ENCODE results near the gene CCDC88C.

CCDC88C gene

DNA sequence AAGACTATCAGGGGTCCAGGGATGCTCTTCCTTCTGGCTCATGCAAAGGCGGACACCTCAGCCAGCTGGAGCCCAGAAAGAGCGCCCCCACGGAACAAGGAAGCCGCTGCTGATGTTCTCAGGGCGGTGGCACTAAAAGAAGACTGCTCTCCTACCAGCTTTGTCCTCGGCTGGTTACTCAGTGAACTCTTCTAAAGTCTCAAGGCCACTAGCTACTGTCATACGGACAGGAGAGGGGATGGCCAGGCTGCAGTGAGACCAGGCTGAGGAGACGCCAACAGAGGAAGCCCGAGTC, 59.6 kb downstream of the CCDC88C start:
- Histone ChIP-seq H4K20me1 (ENCODE audit: insufficient read depth, low read length) (no peaks in the 10 kb centered on the region), H3K27me3 (ENCODE audit: insufficient read depth, low read length) (no peaks in the 10 kb centered on the region), H3K4me2 (ENCODE audit: low read length) (peak overlapping the region; percentile 77), H3K9me2 (ENCODE audit: low read depth, low read length) (no peaks in the 10 kb centered on the region), H3K79me2 (ENCODE audit: insufficient read depth, low read length) (peaks cover 28% of the 10 kb centered on the region), H3K36me3 (ENCODE audit: insufficient read depth, low read length) (peaks cover 23% of the 10 kb centered on the region), H3K4me1 (ENCODE audit: insufficient read depth, low read length, severe bottlenecking) (peaks cover 98% of the 10 kb centered on the region), H3K4me3 (ENCODE audit: low read depth, low read length, poor library complexity, severe bottlenecking) (peak overlapping the region; percentile 51), H3F3A (ENCODE audit: insufficient read depth, low read length) (peaks cover 13% of the 10 kb centered on the region; the same call in 1 of the 2 replicates), H3K9me3 (ENCODE audit: low read length) (no peaks in the 10 kb centered on the region), H2AFZ (ENCODE audit: low read length) (no peak overlapping the region), H3K27ac (ENCODE audit: low read depth, low read length, poor library complexity, severe bottlenecking) (peak overlapping the region; percentile 97), H3K9ac (ENCODE audit: low read length) (peak overlapping the region; percentile 50)
- TF ChIP-seq EZH2 (IDR thresholded peaks at IDR 0.05; ENCODE audit: borderline replicate concordance, low read length) (no peak), CTCF (IDR thresholded peaks at IDR 0.05; ENCODE audit: low read length) (peak; percentile 60)

DNA sequence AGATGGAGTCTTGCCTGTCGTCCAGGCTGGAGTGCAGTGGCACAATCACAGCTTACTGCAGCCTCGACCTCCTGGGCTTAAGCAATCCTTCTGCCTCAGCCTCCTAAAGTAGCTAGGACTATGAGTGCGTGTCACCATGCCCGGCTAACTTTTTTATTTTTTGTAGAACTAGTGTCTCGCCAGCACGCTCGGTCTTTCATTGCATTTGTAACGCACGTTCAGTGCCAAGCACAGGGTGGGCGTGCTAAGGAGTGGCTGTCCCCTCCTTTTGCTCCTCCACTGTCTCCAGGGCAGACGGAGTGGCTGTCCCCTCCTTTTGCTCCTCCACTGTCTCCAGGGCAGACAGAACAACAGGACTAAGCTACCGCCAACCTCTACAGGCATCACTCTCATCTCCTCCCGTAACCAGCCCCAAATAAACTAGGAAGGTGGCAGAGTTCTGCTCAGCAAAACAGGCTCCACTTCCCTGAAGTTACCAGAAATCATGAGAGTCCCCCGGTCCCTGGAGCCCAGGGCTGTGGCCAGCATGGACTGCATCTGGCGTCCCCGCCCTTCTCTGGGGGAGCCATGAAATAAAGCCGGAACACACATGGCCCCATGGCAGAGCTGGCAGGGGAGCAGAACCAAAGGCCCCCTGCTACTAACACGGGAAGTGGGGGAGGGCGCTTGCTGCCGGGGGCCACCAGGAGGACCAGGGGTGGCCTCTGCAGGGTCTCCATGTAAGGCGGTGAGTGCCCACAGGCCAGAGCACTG, 60.2 kb downstream of the CCDC88C start:
- H3K4me1 ChIP-seq (ENCODE audit: insufficient read depth, low read length, severe bottlenecking) = peaks cover 98% of the 10 kb centered on the region
- no peaks in the 10 kb centered on the region for H4K20me1 ChIP-seq (ENCODE audit: insufficient read depth, low read length)
- peak overlapping the region; percentile 97 for H3K27ac ChIP-seq (ENCODE audit: low read depth, low read length, poor library complexity, severe bottlenecking)
- no peaks in the 10 kb centered on the region for H3K9me3 ChIP-seq (ENCODE audit: low read length)
- H3K36me3 ChIP-seq (ENCODE audit: insufficient read depth, low read length) = peaks cover 23% of the 10 kb centered on the region
- peaks cover 13% of the 10 kb centered on the region; the same call in 1 of the 2 replicates for H3F3A ChIP-seq (ENCODE audit: insufficient read depth, low read length)
- no peaks in the 10 kb centered on the region for H3K27me3 ChIP-seq (ENCODE audit: insufficient read depth, low read length)
- peak overlapping the region; percentile 50 for H3K9ac ChIP-seq (ENCODE audit: low read length)
- peak overlapping the region; percentile 77 for H3K4me2 ChIP-seq (ENCODE audit: low read length)
- TF ChIP-seq EZH2 (IDR thresholded peaks at IDR 0.05; ENCODE audit: borderline replicate concordance, low read length) = no peak
- TF ChIP-seq CTCF (IDR thresholded peaks at IDR 0.05; ENCODE audit: low read length) = no peak
- no peak overlapping the region for H2AFZ ChIP-seq (ENCODE audit: low read length)
- peaks cover 22% of the 10 kb centered on the region for H3K79me2 ChIP-seq (ENCODE audit: insufficient read depth, low read length)
- no peaks in the 10 kb centered on the region for H3K9me2 ChIP-seq (ENCODE audit: low read depth, low read length)
- peak overlapping the region; percentile 51 for H3K4me3 ChIP-seq (ENCODE audit: low read depth, low read length, poor library complexity, severe bottlenecking)

- Histone ChIP-seq H3K79me2 (ENCODE audit: insufficient read depth, low read length) (peaks cover 11% of the 10 kb centered on the region), H3K4me1 (ENCODE audit: insufficient read depth, low read length, severe bottlenecking) (peaks cover 98% of the 10 kb centered on the region), H3K4me2 (ENCODE audit: low read length) (peak overlapping the region; percentile 77), H3K9ac (ENCODE audit: low read length) (peak overlapping the region; percentile 50), H3K27me3 (ENCODE audit: insufficient read depth, low read length) (no peaks in the 10 kb centered on the region), H3K27ac (ENCODE audit: low read depth, low read length, poor library complexity, severe bottlenecking) (peak overlapping the region; percentile 97), H3K9me2 (ENCODE audit: low read depth, low read length) (no peaks in the 10 kb centered on the region), H3K36me3 (ENCODE audit: insufficient read depth, low read length) (peaks cover 23% of the 10 kb centered on the region), H3K4me3 (ENCODE audit: low read depth, low read length, poor library complexity, severe bottlenecking) (peak overlapping the region; percentile 51), H3K9me3 (ENCODE audit: low read length) (no peaks in the 10 kb centered on the region), H3F3A (ENCODE audit: insufficient read depth, low read length) (peaks cover 13% of the 10 kb centered on the region; the same call in 1 of the 2 replicates), H2AFZ (ENCODE audit: low read length) (no peak overlapping the region), H4K20me1 (ENCODE audit: insufficient read depth, low read length) (no peaks in the 10 kb centered on the region)
- TF ChIP-seq CTCF (IDR thresholded peaks at IDR 0.05; ENCODE audit: low read length) (no peak), EZH2 (IDR thresholded peaks at IDR 0.05; ENCODE audit: borderline replicate concordance, low read length) (no peak)
Observed at GRCh38 chr14:91356181-91356763, 61.3 kb downstream of the CCDC88C start.
